ENCODE measurements around the gene TRPC4.

GRCh38 chr13:37656247-37656940, 213.2 kb downstream of the TRPC4 start:
- TF ChIP-seq EZH2 (IDR thresholded peaks at IDR 0.05; ENCODE audit: low read length, missing control alignments) (no peak), CTCF (conservative IDR thresholded peaks at IDR 0.05 in 1 of 2, IDR thresholded peaks at IDR 0.05 in 1 of 2; ENCODE audit: low read depth in 1 of 2, low read length in 2 of 2) (no peak)

Measured in fibroblast of lung (primary cell).